ENCODE measurements around the gene PALM2AKAP2. TPM values are rescaled to one million over a fixed set of nuclear protein-coding genes. Genes with fewer than 3 reads are reported as not detected.

The PALM2AKAP2 gene
- total RNA-seq (not detected), polyA plus RNA-seq (not detected), total RNA-seq (20.1 reads per million, percentile 50 among the genes with 10 or more reads in this experiment)

DNA sequence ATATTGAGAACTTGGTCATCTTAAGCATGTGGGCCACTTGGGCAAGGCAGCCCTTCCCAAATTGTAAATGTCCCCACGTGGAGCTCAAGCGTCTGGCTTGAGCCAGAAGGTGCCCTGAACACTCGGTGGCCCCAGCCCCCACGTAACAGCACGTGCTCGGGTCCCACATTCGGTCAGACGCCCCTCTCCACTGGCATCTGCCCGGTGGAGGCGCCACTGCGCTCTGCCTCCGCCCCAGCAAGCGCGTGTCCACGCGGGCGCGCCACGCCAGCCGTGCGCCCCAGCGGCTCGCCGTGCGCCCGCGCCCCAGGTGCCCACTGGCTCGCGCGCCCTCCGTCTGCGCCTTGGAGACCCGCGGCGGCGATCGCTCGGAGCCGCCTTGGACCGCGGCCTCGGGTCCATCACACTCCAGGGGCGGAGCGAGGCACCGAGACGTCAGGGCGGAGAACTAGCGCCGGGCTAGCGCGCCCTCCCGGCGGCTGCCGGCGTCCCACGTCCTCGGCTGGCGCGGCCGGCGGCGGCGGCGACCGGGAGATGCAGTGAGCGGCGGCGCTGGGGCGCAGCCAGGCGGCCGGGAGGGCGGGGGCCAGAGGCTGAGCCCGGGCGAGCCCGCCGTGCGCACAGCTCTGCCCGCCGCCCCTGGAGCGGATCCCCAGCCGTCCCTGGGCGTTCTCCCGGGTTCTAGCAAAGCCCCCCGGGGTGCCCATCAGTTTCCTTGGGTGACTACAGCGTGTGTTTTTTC, at the start of gene PALM2AKAP2:
PALM2AKAP2 (plus strand) TSS at position 488 of the 742 bp plus-strand sequence. CDS start 291 bp downstream, outside the sequence.
- Histone ChIP-seq H3K27me3 (ENCODE audit: control insufficient read depth in 2 of 2, insufficient read depth in 2 of 2, low read length in 2 of 2) (peaks cover 0 to 2% of the 10 kb centered on the region in 2 donors), H3K9me3 (ENCODE audit: control insufficient read depth in 2 of 3, low read length in 3 of 3) (no peaks in the 10 kb centered on the region), H3K4me3 (ENCODE audit: low read length) (no peak within 1 kb of the TSS), H3K27ac (ENCODE audit: low read depth, low read length) (no peak within 1 kb of the TSS), H3K4me1 (ENCODE audit: control insufficient read depth in 2 of 2, insufficient read depth in 2 of 2, low read length in 2 of 2) (no peaks in the 10 kb centered on the region), H3K36me3 (ENCODE audit: control insufficient read depth in 2 of 3, insufficient read depth in 3 of 3, low read length in 3 of 3) (no peaks in the 10 kb centered on the region)
- Mint-ChIP-seq H3K36me3 (no peaks in the 10 kb centered on the region), H3K4me3 (peak within 1 kb of the TSS in 1 of 10 donors; percentile 63), H3K27ac (no peak within 1 kb of the TSS), H3K27me3 (peaks cover 34 to 56% (median 44%) of the 10 kb centered on the region in 5 donors), H3K4me1 (peaks cover 0 to 5% (median 0%) of the 10 kb centered on the region in 7 donors), H3K9me3 (peaks cover 0 to 6% (median 0%) of the 10 kb centered on the region in 11 donors)
- intact Hi-C loops (cut with micrococcal nuclease) = no loop called here
- ChIA-PET CTCF (no interaction called here), POLR2A (no interaction called here)
- DNase-seq (peak in 1 of 9 donors; percentile 32), ATAC-seq (no peak)

DNA sequence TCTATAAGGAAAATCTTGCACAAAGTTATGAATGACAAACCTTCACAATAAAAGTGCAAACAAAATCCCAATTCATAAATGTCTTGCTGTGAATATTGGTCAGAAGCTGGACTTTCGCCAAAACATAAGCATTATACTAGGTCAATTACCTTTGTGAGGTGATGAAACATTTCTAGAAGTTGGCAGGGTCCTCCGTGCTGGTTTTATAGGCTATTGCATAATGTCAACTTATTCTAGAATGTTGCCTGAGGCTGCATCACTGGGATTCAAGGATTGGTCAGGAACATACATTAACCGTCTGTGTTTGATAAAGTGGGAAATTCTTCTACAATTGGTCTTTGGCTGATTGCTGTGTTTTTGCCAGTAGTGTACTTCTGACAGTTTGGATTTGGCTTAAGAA, 49.8 kb upstream of the PALM2AKAP2 start:
- Mint-ChIP-seq H3K27me3 (peaks cover 8 to 29% (median 9%) of the 10 kb centered on the region in 5 donors), H3K4me3 (no peak overlapping the region), H3K9me3 (peaks cover 0 to 7% (median 2%) of the 10 kb centered on the region in 11 donors), H3K27ac (no peak overlapping the region), H3K36me3 (no peaks in the 10 kb centered on the region), H3K4me1 (peaks cover 0 to 11% (median 0%) of the 10 kb centered on the region in 7 donors)
- ATAC-seq = no peak
- Histone ChIP-seq H3K4me3 (ENCODE audit: low read length) (no peak overlapping the region), H3K36me3 (ENCODE audit: control insufficient read depth in 2 of 3, insufficient read depth in 3 of 3, low read length in 3 of 3) (no peaks in the 10 kb centered on the region), H3K27ac (ENCODE audit: low read depth, low read length) (no peak overlapping the region), H3K9me3 (ENCODE audit: control insufficient read depth in 2 of 3, low read length in 3 of 3) (no peaks in the 10 kb centered on the region), H3K27me3 (ENCODE audit: control insufficient read depth in 2 of 2, insufficient read depth in 2 of 2, low read length in 2 of 2) (no peaks in the 10 kb centered on the region), H3K4me1 (ENCODE audit: control insufficient read depth in 2 of 2, insufficient read depth in 2 of 2, low read length in 2 of 2) (no peaks in the 10 kb centered on the region)
- POLR2A ChIA-PET = no interaction called here
- intact Hi-C loops (cut with micrococcal nuclease) = no loop called here
- no peak for DNase-seq
- CTCF ChIA-PET = no interaction called here

DNA sequence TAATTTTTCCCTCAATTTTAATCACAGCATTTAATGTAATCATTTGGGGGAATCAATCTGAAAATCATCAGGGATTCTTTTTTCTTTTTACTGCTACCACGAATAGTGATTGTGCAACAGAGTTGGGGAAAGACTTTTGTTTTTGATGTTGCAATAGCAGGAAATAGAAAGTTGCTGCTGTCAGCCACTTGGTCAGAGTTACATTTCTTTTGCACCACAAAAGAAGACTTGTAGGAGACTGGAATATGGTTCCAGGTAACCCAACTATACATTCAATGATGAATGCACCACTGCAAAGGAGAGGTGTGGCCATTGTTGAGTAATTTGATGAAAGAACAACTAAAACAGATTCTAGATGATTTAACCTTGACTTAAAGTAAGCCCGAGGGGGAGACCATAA, 46.3 kb upstream of the PALM2AKAP2 start:
- peaks cover 0 to 11% (median 0%) of the 10 kb centered on the region in 7 donors for H3K4me1 Mint-ChIP-seq
- Histone ChIP-seq H3K4me1 (ENCODE audit: control insufficient read depth in 2 of 2, insufficient read depth in 2 of 2, low read length in 2 of 2) (no peaks in the 10 kb centered on the region), H3K36me3 (ENCODE audit: control insufficient read depth in 2 of 3, insufficient read depth in 3 of 3, low read length in 3 of 3) (no peaks in the 10 kb centered on the region), H3K4me3 (ENCODE audit: low read length) (no peak overlapping the region), H3K27ac (ENCODE audit: low read depth, low read length) (no peak overlapping the region), H3K27me3 (ENCODE audit: control insufficient read depth in 2 of 2, insufficient read depth in 2 of 2, low read length in 2 of 2) (no peaks in the 10 kb centered on the region), H3K9me3 (ENCODE audit: control insufficient read depth in 2 of 3, low read length in 3 of 3) (no peaks in the 10 kb centered on the region)
- peaks cover 16 to 33% (median 19%) of the 10 kb centered on the region in 5 donors for H3K27me3 Mint-ChIP-seq
- no peaks in the 10 kb centered on the region for H3K36me3 Mint-ChIP-seq
- peaks cover 0 to 5% (median 0%) of the 10 kb centered on the region in 11 donors for H3K9me3 Mint-ChIP-seq
- no peak overlapping the region for H3K27ac Mint-ChIP-seq
- DNase-seq (no peak), ATAC-seq (no peak)
- intact Hi-C loops (cut with micrococcal nuclease) = no loop called here
- ChIA-PET POLR2A (no interaction called here), CTCF (no interaction called here)
- H3K4me3 Mint-ChIP-seq = no peak overlapping the region

DNA sequence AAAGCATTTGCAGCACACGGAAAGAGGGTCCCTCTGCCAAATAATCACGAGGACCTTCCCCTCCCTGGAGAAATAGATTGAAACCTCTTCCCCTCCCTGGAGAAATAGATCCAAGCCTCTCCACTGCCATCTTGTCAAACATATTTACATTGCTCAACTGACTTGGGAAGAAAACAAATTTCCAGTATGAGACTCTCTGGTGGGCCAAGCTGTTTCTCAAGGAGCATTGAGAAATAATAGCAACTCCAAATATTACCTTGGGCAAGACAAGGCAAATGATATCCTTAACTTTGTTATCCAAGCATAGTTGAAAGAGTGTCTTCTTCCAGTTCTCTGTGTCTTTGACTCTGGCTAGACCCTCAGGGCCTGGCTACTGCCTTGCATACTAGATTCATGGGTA, 45.2 kb upstream of the PALM2AKAP2 start:
- no peak overlapping the region for H3K27ac Mint-ChIP-seq
- H3K36me3 Mint-ChIP-seq = no peaks in the 10 kb centered on the region
- H3K4me1 Mint-ChIP-seq = peaks cover 0 to 11% (median 0%) of the 10 kb centered on the region in 7 donors
- DNase-seq (no peak), ATAC-seq (no peak)
- H3K4me1 ChIP-seq (ENCODE audit: control insufficient read depth in 2 of 2, insufficient read depth in 2 of 2, low read length in 2 of 2) = no peaks in the 10 kb centered on the region
- CTCF ChIA-PET = no interaction called here
- H3K27ac ChIP-seq (ENCODE audit: low read depth, low read length) = no peak overlapping the region
- H3K27me3 ChIP-seq (ENCODE audit: control insufficient read depth in 2 of 2, insufficient read depth in 2 of 2, low read length in 2 of 2) = no peaks in the 10 kb centered on the region
- no peaks in the 10 kb centered on the region for H3K9me3 ChIP-seq (ENCODE audit: control insufficient read depth in 2 of 3, low read length in 3 of 3)
- intact Hi-C loops (cut with micrococcal nuclease) = no loop called here
- H3K4me3 Mint-ChIP-seq = no peak overlapping the region
- no peaks in the 10 kb centered on the region for H3K36me3 ChIP-seq (ENCODE audit: control insufficient read depth in 2 of 3, insufficient read depth in 3 of 3, low read length in 3 of 3)
- POLR2A ChIA-PET = no interaction called here
- H3K9me3 Mint-ChIP-seq = peaks cover 0 to 5% (median 0%) of the 10 kb centered on the region in 11 donors
- peaks cover 16 to 38% (median 22%) of the 10 kb centered on the region in 5 donors for H3K27me3 Mint-ChIP-seq
- H3K4me3 ChIP-seq (ENCODE audit: low read length) = no peak overlapping the region

DNA sequence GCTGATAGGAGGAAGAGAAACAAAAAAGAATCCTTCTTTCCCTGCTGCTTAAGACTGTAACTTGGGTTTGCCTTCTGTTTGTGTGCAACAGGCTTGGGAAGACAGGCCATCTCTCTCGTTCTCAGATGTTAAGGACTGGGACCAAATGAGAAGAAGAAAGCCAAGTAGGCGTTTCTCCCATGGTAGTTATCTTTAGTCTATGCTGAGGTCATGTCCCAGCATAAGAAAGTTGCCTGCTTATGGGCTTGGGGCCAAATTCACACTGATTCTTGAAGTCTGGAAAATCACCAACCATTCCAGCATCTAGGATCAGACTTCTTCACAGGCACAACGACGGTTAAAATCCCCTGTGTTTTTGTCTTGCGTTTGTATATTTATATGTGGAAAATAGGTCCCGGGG, 44.2 kb upstream of the PALM2AKAP2 start:
- H3K4me1 Mint-ChIP-seq = peaks cover 0 to 11% (median 0%) of the 10 kb centered on the region in 7 donors
- no peaks in the 10 kb centered on the region for H3K36me3 ChIP-seq (ENCODE audit: control insufficient read depth in 2 of 3, insufficient read depth in 3 of 3, low read length in 3 of 3)
- ATAC-seq = no peak
- peaks cover 0 to 4% (median 0%) of the 10 kb centered on the region in 5 donors for H3K36me3 Mint-ChIP-seq
- no peak overlapping the region for H3K4me3 Mint-ChIP-seq
- intact Hi-C loops (cut with micrococcal nuclease) = no loop called here
- CTCF ChIA-PET = no interaction called here
- peaks cover 0 to 10% (median 0%) of the 10 kb centered on the region in 11 donors for H3K9me3 Mint-ChIP-seq
- no peaks in the 10 kb centered on the region for H3K27me3 ChIP-seq (ENCODE audit: control insufficient read depth in 2 of 2, insufficient read depth in 2 of 2, low read length in 2 of 2)
- H3K9me3 ChIP-seq (ENCODE audit: control insufficient read depth in 2 of 3, low read length in 3 of 3) = no peaks in the 10 kb centered on the region
- H3K4me3 ChIP-seq (ENCODE audit: low read length) = no peak overlapping the region
- DNase-seq = no peak
- H3K4me1 ChIP-seq (ENCODE audit: control insufficient read depth in 2 of 2, insufficient read depth in 2 of 2, low read length in 2 of 2) = no peaks in the 10 kb centered on the region
- peaks cover 21 to 39% (median 27%) of the 10 kb centered on the region in 5 donors for H3K27me3 Mint-ChIP-seq
- POLR2A ChIA-PET = no interaction called here
- no peak overlapping the region for H3K27ac Mint-ChIP-seq
- no peak overlapping the region for H3K27ac ChIP-seq (ENCODE audit: low read depth, low read length)

DNA sequence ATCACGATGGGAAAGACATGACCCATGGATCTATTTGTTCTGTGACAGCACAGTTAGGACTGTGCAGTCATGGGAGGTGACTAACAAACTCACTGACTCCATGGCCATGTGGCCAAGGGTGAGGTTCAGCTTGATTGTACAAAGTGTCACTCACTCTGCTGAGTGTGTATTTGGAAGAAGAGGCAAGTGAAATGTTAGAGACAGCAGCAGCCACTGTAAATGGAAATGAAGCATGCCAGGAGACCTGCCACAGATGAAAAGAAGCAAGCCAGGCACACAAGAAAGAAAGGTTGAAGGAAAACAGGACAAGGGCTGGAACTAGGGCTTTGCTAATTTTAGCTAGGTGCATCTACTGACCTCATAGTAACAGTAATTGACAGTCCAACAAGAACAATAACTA, 42.7 kb upstream of the PALM2AKAP2 start:
- H3K27ac ChIP-seq (ENCODE audit: low read depth, low read length) = no peak overlapping the region
- H3K4me1 ChIP-seq (ENCODE audit: control insufficient read depth in 2 of 2, insufficient read depth in 2 of 2, low read length in 2 of 2) = no peaks in the 10 kb centered on the region
- peaks cover 0 to 4% (median 0%) of the 10 kb centered on the region in 5 donors for H3K36me3 Mint-ChIP-seq
- H3K27me3 ChIP-seq (ENCODE audit: control insufficient read depth in 2 of 2, insufficient read depth in 2 of 2, low read length in 2 of 2) = no peaks in the 10 kb centered on the region
- POLR2A ChIA-PET = no interaction called here
- no peaks in the 10 kb centered on the region for H3K36me3 ChIP-seq (ENCODE audit: control insufficient read depth in 2 of 3, insufficient read depth in 3 of 3, low read length in 3 of 3)
- H3K4me3 Mint-ChIP-seq = no peak overlapping the region
- H3K9me3 ChIP-seq (ENCODE audit: control insufficient read depth in 2 of 3, low read length in 3 of 3) = no peaks in the 10 kb centered on the region
- H3K27ac Mint-ChIP-seq = no peak overlapping the region
- ATAC-seq (no peak), DNase-seq (no peak)
- CTCF ChIA-PET = no interaction called here
- peaks cover 25 to 41% (median 29%) of the 10 kb centered on the region in 5 donors for H3K27me3 Mint-ChIP-seq
- intact Hi-C loops (cut with micrococcal nuclease) = no loop called here
- peaks cover 0 to 11% (median 0%) of the 10 kb centered on the region in 7 donors for H3K4me1 Mint-ChIP-seq
- no peak overlapping the region for H3K4me3 ChIP-seq (ENCODE audit: low read length)
- H3K9me3 Mint-ChIP-seq = peaks cover 0 to 10% (median 0%) of the 10 kb centered on the region in 11 donors

DNA sequence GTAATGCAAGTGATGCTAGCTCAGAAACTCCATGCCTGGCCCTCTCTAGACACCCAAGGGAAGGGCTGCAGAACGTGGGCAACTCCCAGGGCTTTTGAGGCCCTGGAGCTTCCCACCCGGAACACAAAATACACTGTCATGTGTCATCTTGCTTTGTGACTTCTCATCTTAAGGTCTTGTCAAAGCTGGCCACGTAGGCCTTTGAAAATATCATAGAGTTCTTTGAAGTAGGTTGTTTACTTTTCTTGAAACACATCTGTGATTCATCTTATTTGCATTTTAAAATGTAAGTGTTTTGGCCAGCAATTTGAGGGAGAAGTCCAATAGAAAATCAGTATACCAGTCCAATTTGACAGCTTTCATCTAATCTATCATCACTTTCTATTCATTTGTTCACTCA, 40.2 kb upstream of the PALM2AKAP2 start:
- DNase-seq (no peak), ATAC-seq (no peak)
- peaks cover 0 to 6% (median 0%) of the 10 kb centered on the region in 11 donors for H3K9me3 Mint-ChIP-seq
- ChIA-PET CTCF (no interaction called here), POLR2A (no interaction called here)
- Histone ChIP-seq H3K27me3 (ENCODE audit: control insufficient read depth in 2 of 2, insufficient read depth in 2 of 2, low read length in 2 of 2) (no peaks in the 10 kb centered on the region), H3K4me1 (ENCODE audit: control insufficient read depth in 2 of 2, insufficient read depth in 2 of 2, low read length in 2 of 2) (no peaks in the 10 kb centered on the region), H3K4me3 (ENCODE audit: low read length) (no peak overlapping the region), H3K36me3 (ENCODE audit: control insufficient read depth in 2 of 3, insufficient read depth in 3 of 3, low read length in 3 of 3) (no peaks in the 10 kb centered on the region), H3K9me3 (ENCODE audit: control insufficient read depth in 2 of 3, low read length in 3 of 3) (no peaks in the 10 kb centered on the region), H3K27ac (ENCODE audit: low read depth, low read length) (no peak overlapping the region)
- no peak overlapping the region for H3K4me3 Mint-ChIP-seq
- no peak overlapping the region for H3K27ac Mint-ChIP-seq
- H3K27me3 Mint-ChIP-seq = peaks cover 25 to 53% (median 30%) of the 10 kb centered on the region in 5 donors
- H3K4me1 Mint-ChIP-seq = no peaks in the 10 kb centered on the region
- intact Hi-C loops (cut with micrococcal nuclease) = no loop called here
- peaks cover 0 to 4% (median 0%) of the 10 kb centered on the region in 5 donors for H3K36me3 Mint-ChIP-seq

Data from naive thymus-derived CD4-positive, alpha-beta T cell (primary cell).